NCI-H1417 (cell line): Measurements from ENCODE around the gene HAUS8.
"Not testable (repeated sequence)": the region's sequence is repeated elsewhere in the genome, so short reads cannot be mapped to it uniquely, and the experiment has no call there.

ENCODE experiments used
- DNase-seq, 3 experiments: peaks; one replicate each; lab custom pipeline; 2025; lab: John Stamatoyannopoulos, UW

HAUS8 gene

DNA sequence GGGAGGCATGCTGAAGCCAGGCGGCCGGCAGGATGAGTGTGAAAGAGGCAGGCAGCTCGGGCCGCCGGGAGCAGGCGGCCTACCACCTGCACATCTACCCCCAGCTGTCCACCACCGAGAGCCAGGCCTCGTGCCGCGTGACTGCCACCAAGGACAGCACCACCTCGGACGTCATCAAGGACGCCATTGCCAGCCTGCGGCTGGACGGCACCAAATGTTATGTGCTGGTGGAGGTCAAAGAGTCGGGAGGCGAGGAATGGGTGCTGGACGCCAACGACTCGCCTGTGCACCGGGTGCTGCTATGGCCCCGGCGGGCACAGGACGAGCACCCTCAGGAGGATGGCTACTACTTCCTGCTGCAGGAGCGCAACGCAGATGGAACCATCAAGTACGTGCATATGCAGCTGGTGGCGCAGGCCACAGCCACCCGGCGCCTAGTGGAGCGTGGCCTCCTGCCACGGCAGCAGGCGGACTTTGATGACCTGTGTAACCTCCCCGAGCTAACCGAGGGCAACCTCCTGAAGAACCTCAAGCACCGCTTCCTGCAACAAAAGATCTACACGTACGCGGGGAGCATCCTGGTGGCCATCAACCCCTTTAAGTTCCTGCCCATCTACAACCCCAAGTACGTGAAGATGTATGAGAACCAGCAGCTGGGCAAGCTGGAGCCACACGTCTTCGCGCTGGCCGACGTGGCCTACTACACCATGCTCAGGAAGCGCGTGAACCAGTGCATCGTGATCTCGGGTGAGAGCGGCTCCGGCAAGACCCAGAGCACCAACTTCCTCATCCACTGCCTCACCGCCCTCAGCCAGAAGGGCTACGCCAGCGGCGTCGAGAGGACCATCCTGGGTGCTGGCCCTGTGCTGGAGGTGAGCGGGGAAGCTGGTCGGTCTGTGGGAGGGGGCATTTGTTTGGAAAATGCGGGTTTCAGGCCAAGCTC is 26.7 kb upstream of the HAUS8 start:
- DNase-seq: no peak

DNA sequence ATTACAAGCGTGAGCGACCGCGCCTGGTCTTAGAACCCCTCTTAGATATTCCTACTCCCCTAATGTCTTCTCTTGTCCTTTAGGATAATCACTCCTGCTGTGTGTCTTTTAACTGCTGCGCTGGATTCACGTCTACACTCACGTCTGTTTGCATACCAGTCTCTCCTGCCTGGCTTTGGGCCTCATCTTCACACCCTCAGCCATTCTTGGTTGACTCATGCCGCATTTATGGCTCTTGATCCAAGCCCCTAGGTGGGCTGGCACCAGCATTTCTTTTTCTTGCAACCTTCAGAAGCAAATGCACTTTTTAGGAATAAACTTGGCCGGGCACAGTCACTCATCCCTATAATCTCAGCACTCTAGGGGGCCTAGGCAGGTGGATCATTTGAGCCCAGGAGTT is 23.1 kb upstream of the HAUS8 start:
- no peak for DNase-seq

GRCh38 chr19:17097593-17098126 is 22.4 kb upstream of the HAUS8 start:
- no peak for DNase-seq

GRCh38 chr19:17095141-17095919 is 20.1 kb upstream of the HAUS8 start:
- no peak for DNase-seq

- not testable (repeated sequence) for DNase-seq
Measured at GRCh38 chr19:17094694-17095093, 19.4 kb upstream of the HAUS8 start.

- no peak for DNase-seq
Measured at GRCh38 chr19:17092696-17093095, 17.4 kb upstream of the HAUS8 start.

GRCh38 chr19:17091758-17092333 is 16.6 kb upstream of the HAUS8 start:
- no peak for DNase-seq

DNA sequence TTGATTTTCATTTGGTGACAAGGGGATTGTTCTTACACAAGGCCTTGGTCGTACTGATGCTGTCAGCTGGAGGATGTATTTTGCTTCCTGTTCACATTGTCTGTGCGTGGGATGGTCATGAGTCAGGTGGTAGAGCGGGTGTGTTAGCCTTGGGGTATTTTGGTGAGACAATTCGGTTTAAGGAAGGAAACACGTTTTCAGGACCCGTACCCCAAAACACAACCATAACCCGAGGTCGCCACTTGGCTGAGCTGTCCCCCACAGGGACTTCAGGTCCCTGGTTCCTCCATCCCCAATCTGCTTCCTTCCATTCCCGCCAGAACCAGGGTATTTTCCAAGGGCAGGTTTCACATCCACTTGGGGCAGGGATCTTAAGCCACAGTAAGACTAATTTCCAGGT is 15.3 kb upstream of the HAUS8 start:
- no peak for DNase-seq

DNA sequence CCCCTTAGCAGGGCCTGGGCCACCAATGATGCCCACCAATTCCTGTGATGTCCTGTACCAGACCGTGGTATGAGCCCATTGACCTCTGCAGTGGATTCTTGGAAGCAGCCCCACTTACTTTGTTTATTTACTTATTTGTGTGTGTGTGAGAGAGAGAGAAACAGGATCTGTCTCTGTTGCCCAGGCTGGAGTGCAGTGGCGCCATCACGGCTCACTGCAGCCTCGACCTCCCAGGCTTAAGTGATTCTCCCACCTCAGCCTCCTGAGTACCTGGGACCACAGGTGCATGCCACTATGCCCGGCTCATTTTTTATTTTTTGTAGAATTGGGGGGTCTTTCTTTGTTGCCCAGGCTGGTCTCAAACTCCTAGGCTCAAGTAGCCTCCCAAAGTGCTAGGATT is 13.3 kb upstream of the HAUS8 start:
- no peak for DNase-seq

DNA sequence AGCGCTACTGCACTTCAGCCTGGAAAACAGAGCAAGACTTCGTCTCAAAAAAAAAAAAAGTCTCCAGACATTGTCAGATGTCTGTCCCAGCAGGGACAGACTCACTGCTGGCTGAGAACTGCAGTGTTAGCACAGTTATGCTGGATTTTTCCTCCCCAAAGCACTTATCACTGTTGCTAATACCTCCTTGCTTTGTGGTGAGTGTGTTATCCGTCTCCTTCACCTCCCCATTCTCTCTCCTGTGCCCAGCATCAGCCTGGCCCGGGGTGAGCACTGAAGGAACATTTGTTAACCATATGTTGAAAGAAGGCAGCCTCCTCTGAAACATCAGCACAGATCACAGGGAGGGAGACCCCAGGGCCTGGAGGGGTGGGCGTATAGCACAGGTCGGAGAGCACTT is 11.6 kb upstream of the HAUS8 start:
- DNase-seq: no peak

- no peak for DNase-seq
Measured at GRCh38 chr19:17086120-17086519, 10.9 kb upstream of the HAUS8 start.

- DNase-seq: no peak
Measured at GRCh38 chr19:17081672-17082630, 6.7 kb upstream of the HAUS8 start.

GRCh38 chr19:17080440-17080801 is 5.2 kb upstream of the HAUS8 start:
- DNase-seq: no peak

GRCh38 chr19:17079710-17080439 is 4.6 kb upstream of the HAUS8 start:
- DNase-seq: no peak

GRCh38 chr19:17078920-17079709 is 3.9 kb upstream of the HAUS8 start:
- DNase-seq: no peak

- DNase-seq: no peak
Measured at GRCh38 chr19:17078036-17078919, 3.0 kb upstream of the HAUS8 start.

- no peak for DNase-seq
Measured at GRCh38 chr19:17077447-17078028, 2.3 kb upstream of the HAUS8 start.

GRCh38 chr19:17076543-17076991 is 1.3 kb upstream of the HAUS8 start:
- DNase-seq: no peak
